Globus pallidus (tissue), 1 donor: ENCODE measurements around the gene ARHGEF1.

Source experiments
- DNase-seq: peaks from one replicate; pipeline ENCODE4 v3.0.0-alpha.2; 2015; ENCODE audit warnings: low spot score

Gene ARHGEF1

GRCh38 chr19:41883463-41883820, 458 bp downstream of the ARHGEF1 start:
- DNase-seq, result no peak

DNA sequence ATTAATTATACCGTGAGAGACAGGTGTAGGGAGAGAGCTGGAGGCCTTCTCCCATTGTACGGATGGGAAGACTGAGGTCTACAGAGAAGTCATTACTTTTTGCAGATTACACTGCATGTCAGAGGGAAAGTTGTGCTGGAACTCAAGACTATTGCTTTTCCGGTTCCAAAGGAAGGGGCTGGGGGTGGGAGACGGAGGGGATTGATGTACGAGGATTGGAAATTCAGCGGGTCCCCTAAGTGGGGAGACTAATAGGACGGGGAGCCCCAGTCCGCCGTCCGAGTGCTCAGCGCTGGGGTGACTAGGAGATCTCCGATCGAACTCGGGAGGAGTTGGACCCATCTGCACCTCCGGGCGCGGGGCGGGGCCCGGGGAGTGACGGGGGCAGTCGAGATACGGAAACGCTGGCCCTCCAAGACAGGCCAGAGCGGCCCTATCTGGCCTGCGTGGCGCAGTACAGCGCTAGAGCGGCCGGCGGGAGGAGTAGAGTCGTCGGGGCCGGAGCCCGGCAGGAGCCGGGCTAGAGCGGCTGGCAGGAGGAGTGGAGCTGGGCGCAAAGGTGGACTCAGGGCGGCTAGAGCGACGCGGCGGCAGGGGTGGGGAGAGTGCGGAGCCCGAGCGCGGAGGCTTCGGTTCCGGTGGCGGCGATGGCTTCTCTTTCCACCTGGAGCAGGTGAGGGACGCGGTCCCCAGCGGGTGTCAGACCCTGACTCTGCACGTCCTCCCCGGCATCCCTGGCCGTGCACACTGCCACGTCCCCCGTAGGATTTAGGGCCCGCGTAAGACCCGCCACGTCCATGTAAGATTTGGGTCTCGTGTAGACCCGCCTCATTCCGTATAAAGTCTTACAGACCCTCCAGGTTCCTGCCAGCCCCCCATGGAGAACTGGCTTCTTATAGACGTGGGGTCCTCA, 1.1 kb downstream of the ARHGEF1 start:
- DNase-seq, result peak; percentile 95

- no peak for DNase-seq
Observed at GRCh38 chr19:41886761-41887710, 4.1 kb downstream of the ARHGEF1 start.

DNA sequence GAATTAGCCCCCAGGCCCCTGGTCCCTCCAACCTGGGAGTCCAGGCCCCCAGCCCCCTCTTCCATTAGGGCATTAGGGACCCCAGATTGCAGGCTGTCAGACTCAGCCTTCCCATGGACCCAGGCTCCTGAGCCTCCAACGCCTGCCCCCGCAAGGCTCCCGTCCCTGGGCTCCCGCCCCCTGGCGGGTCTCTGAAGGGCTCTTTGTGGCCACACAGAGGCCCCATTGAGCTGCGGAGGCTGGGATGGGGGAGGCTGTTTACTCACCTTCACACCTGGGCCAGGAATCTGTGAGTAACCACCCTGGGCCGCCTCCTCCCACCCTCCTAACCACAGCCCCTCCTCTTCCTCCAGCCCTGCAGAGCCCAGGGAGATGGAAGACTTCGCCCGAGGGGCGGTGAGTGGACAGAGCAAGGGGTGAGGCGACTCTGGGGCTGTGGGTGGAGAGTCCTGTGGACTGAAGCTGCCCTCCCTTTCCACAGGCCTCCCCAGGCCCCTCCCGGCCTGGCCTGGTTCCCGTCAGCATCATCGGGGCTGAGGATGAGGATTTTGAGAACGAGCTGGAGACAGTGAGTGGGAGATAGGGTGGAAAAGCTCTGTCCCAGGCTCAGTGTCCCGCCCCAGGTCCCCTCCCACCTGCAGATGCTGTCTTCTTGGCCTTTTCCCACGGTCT, 4.9 kb downstream of the ARHGEF1 start:
- DNase-seq, result peak; percentile 77

- no peak for DNase-seq
Observed at GRCh38 chr19:41888926-41889325, 5.9 kb downstream of the ARHGEF1 start.

- no peak for DNase-seq
Observed at GRCh38 chr19:41889896-41890295, 6.9 kb downstream of the ARHGEF1 start.

DNA sequence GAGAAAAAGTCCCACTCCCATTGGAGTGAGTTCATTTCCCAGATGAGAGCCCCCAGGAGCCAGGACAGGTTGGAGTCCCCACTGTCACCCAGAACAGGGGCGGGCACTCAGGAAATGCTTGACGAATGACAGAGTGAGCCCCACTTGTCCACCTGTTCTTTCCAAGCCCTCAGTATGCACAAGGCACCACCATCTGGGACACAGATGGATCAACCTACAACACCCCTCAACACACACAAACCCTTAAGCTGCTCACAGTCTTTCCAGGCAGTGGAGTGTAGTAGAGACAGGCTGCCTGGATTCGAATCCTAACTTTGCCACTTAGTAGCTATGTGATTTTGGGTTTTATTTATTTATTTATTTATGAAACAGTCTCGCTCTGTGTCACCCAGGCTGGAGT, 8.0 kb downstream of the ARHGEF1 start:
- DNase-seq, result no peak

DNA sequence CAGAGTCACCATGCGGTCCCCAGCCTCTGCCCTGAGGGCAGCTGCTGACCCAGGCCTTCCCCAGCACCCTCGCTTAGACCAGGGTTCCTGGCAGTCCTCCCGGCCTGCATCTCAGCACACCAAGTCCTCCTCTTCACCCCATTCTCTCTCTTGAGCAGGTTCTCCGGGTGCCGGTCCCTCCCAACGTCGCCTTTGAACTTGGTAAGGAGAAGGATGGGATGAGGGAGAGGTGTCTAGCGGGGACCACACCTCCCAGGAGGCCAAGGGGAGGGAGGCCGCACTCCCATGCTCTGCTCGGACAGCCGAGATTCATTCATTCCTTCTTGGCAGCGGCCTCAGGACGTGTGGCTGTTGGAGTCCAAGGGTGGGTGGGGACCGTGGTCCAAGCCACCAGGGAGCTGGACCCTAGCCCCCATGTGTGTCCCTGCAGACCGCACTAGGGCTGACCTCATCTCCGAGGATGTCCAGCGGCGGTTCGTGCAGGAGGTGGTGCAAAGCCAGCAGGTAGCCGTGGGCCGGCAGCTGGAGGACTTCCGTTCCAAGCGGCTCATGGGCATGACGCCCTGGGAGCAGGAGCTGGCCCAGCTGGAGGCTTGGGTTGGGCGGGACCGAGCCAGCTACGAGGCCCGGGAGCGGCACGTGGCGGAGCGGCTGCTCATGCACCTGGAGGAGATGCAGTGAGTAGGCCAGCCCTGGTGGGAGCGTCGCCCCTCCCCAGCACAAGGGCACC, 9.4 kb downstream of the ARHGEF1 start:
- DNase-seq, result no peak

DNA sequence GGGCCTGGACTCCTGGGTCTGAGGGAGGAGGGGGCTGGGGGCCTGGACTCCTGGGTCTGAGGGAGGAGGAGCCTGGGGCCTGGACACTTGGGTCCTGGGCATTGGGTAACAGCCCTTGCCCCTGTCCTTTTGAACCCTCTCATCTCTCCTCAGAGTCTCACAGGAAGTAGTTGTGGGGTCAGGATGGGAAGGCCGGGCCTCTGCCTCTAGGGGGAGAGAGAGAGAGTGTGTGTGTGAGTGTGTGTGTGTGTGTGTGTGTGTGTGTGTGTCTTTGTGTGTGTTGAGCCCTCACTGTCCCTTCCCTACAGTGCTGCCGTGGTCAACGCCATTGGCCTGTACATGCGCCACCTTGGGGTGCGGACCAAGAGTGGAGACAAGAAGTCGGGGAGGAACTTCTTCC, 10.9 kb downstream of the ARHGEF1 start:
- no peak for DNase-seq

GRCh38 chr19:41894350-41894749, 11.4 kb downstream of the ARHGEF1 start:
- no peak for DNase-seq

- no peak for DNase-seq
Observed at GRCh38 chr19:41895745-41896580, 13.0 kb downstream of the ARHGEF1 start.

- DNase-seq, result no peak
Observed at GRCh38 chr19:41896581-41896942, 13.6 kb downstream of the ARHGEF1 start.

- no peak for DNase-seq
Observed at GRCh38 chr19:41897181-41897580, 14.2 kb downstream of the ARHGEF1 start.

DNA sequence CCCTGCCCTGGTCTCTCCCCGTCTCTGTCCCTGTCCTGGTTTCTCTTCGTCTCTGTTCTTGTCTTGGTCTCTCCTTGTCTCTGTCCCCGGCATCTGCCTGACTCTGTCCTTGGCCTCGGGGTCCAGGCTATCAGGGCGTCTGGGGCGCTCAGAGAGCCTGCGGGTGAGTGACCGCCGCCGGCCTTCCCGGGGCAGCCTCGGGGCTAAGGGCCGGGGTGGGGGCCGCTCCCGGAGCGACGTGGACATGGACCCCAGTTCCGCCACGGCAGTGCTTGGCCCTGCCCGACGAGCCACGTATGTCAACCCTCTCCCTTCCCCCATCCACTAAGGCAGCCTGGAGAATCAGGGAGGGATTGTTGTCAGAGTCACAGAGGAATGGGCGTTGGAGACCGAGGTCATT, 14.8 kb downstream of the ARHGEF1 start:
- DNase-seq, result no peak

DNA sequence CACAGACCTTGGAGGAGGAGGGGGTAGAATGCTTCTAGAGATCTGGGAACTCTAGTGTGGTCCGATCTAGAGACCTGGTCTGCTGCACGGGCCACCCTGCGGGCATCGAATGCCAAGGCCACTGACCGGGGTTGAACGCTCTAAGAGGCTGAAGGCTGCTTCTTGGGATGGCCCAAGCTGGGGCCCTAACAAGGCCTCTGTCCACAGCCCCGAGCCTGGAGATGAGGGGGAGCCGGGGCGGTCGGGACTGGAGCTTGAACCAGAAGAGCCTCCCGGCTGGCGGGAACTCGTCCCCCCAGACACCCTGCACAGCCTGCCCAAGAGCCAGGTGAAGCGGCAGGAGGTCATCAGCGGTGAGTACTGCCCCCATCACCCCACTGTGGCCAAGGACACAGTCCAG, 15.3 kb downstream of the ARHGEF1 start:
- no peak for DNase-seq

GRCh38 chr19:41901707-41902360, 18.9 kb downstream of the ARHGEF1 start:
- DNase-seq, result no peak

DNA sequence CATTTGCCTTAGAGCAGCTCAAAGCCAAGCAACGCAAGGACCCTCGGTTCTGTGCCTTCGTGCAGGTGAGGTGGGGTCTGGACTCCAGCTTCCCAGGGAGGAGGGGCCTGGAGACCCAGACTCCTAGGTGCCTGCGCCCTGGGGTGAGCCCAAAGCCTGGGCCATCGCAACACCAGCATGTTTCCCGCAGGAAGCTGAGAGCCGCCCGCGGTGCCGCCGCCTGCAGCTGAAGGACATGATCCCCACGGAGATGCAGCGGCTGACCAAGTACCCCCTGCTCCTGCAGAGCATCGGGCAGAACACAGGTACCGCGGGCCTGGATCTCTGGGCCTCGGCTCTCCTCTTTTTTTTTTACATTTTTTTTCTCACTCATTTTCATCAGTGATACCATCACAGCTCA, 19.6 kb downstream of the ARHGEF1 start:
- DNase-seq, result no peak

DNA sequence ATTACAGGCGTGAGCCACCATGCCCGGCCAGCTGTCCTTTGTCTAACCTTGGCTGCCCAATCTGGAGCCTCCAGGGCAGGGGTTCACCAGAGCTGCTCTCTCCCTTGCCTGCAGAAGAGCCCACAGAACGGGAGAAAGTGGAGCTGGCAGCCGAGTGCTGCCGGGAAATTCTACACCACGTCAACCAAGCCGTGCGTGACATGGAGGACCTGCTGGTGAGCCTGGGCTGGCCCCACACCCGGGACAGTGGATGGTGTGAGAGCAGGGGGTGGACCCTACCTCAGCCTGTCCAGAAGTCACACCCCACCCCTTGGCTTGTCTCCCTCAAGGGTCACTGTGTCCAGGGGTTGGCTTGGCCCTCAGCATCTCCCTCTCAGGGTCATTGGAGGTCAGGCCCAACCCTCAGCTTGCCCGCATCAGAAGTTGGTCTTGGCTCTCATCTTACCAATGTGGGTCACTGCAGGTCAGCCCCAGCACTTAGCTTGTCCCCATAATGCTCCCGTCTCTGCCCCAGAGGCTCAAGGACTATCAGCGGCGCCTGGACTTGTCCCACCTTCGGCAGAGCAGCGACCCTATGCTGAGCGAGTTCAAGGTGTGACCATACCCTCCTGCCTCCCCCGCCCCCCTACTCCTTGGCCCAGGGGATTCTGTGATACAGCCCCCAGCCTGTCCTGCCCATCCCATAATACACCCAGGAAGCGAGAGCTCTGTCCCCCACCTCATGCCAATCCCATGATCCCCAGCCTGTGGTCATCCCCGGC, 20.4 kb downstream of the ARHGEF1 start:
- no peak for DNase-seq

DNA sequence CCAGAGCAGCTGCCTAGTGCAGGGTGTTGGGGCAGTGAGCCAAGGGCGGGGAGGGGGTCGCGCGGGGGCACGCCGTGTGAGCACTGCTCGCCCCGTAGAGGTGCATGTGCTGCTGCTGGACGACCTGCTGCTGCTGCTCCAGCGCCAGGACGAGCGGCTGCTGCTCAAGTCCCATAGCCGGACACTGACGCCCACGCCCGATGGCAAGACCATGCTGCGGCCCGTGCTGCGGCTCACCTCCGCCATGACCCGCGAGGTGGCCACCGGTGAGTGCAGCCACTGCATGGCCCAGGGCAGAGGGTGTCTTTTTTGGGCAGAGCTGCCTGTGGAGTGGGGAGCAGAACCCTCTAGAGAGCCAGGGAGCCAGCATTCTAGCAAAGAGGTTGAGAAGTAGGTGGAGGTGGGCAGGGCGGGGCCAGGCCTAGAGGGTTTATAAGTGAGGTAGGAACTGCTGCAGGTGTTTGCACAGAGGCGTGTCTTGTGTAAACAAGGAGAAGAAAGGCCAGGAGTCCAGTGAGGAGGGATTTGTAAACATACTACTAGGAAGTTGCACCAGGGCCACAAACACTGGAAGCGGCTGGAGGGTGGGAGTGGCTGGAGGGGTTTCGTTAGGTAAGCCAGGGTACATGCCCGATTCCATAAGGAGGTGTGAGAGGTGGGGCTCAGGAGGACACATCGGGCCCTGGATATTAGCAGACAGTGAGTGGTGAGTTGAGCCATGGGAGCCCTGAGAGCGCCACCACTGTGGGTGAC, 21.3 kb downstream of the ARHGEF1 start:
- DNase-seq, result no peak
